ENCODE data around the gene TMEM164.

- TF ChIP-seq SIN3A (IDR thresholded peaks at IDR 0.05; ENCODE audit: borderline replicate concordance, insufficient read depth, low read length) (no peak), TAF1 (IDR thresholded peaks at IDR 0.05; ENCODE audit: borderline replicate concordance, insufficient read depth, low read length) (no peak), FOXP2 (optimal IDR thresholded peaks at IDR 0.05; ENCODE audit: borderline replicate concordance, extremely low read depth, extremely low read length, insufficient read depth) (no peak), POLR2AphosphoS5 (IDR thresholded peaks at IDR 0.05; ENCODE audit: low read depth, low read length) (no peak)
- TF ChIP-seq, protein P1, sequence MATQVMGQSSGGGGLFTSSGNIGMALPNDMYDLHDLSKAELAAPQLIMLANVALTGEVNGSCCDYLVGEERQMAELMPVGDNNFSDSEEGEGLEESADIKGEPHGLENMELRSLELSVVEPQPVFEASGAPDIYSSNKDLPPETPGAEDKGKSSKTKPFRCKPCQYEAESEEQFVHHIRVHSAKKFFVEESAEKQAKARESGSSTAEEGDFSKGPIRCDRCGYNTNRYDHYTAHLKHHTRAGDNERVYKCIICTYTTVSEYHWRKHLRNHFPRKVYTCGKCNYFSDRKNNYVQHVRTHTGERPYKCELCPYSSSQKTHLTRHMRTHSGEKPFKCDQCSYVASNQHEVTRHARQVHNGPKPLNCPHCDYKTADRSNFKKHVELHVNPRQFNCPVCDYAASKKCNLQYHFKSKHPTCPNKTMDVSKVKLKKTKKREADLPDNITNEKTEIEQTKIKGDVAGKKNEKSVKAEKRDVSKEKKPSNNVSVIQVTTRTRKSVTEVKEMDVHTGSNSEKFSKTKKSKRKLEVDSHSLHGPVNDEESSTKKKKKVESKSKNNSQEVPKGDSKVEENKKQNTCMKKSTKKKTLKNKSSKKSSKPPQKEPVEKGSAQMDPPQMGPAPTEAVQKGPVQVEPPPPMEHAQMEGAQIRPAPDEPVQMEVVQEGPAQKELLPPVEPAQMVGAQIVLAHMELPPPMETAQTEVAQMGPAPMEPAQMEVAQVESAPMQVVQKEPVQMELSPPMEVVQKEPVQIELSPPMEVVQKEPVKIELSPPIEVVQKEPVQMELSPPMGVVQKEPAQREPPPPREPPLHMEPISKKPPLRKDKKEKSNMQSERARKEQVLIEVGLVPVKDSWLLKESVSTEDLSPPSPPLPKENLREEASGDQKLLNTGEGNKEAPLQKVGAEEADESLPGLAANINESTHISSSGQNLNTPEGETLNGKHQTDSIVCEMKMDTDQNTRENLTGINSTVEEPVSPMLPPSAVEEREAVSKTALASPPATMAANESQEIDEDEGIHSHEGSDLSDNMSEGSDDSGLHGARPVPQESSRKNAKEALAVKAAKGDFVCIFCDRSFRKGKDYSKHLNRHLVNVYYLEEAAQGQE (IDR thresholded peaks at IDR 0.05; ENCODE audit: insufficient read depth in 1 of 2, low read depth in 2 of 2, low read length in 2 of 2): no peak
Measured at GRCh38 chrX:110012818-110013485, 10.0 kb downstream of the TMEM164 start.

All from PFSK-1 (cell line).